ES-I3 (cell line): ENCODE results near the gene GABRP.
A peak's percentile ranks its signal among the peaks of the same experiment; 100 is the strongest.
"Not testable (repeated sequence)": the region's sequence is repeated elsewhere in the genome, so short reads cannot be mapped to it uniquely, and the experiment has no call there.

Source experiments
- H3K36me3 ChIP-seq: 2 replicates; pipeline ENCODE4 v1.6.1; 2013; ENCODE audit warnings: mild to moderate bottlenecking, low read length, control low read depth, moderate library complexity; ENCODE audit not compliant: insufficient read depth
- H3K4me1 ChIP-seq: 2 replicates; pipeline ENCODE4 v1.6.1; 2013; ENCODE audit warnings: mild to moderate bottlenecking, control low read depth, low read length; ENCODE audit not compliant: insufficient read depth
- H3K9ac ChIP-seq: 2 replicates; pipeline ENCODE4 v1.6.1; 2013; ENCODE audit warnings: low read depth, mild to moderate bottlenecking, low read length, moderate library complexity
- H3K9me3 ChIP-seq: 2 replicates; pipeline ENCODE4 v1.6.1; 2013; ENCODE audit warnings: mild to moderate bottlenecking, low read length, moderate library complexity; ENCODE audit not compliant: control insufficient read depth, insufficient read depth

GABRP gene

GRCh38 chr5:170761708-170762066, 21.8 kb upstream of the GABRP start:
- Histone ChIP-seq H3K9ac (peak overlapping the region; percentile 41; the same call in 1 of the 2 replicates), H3K4me1 (peaks cover 32% of the 10 kb centered on the region), H3K9me3 (peaks cover 3% of the 10 kb centered on the region; the same call in 1 of the 2 replicates), H3K36me3 (0 out of 2 replicates have a peak, but pooled peaks cover 4% of the 10 kb centered on the region)

DNA sequence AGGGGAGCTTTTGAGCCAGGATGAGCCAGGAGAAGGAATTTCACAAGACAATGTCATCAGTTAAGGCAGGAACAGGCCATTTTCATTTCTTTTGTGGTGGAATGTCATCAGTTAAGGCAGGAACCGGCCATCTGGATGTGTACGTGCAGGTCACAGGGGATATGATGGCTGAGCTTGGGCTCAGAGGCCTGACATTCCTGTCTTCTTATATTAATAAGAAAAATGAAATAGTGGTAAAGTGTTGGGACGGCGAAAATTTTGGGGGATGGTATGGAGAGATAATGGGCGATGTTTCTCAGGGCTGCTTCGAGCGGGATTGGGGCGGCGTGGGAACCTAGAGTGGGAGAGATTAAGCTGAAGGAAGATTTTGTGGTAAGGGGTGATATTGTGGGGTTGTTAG, 21.2 kb upstream of the GABRP start:
- H3K9ac ChIP-seq, H3K9me3 ChIP-seq, H3K36me3 ChIP-seq: not testable (repeated sequence)
- H3K4me1 ChIP-seq = peaks cover 28% of the 10 kb centered on the region

DNA sequence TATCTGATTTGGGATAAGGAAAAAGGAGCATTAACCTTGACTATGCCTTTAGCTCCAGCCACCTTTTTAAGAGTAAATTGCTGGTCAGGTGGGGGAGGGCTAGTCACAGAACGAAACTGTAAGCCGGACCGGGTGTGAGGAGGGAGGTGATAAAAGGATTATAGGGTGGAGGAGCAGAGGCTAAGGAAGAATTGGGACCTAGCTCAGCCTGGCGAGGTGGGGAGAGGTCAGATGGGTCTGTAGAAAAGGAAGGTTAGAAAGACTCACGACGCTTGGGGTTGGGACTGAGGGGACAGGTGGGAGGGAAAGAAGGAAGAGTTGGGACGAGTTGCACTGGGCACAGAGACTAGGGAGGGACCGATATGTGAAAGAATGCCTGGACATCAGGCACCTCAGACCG, 17.7 kb upstream of the GABRP start:
- H3K4me1 ChIP-seq = peaks cover 28% of the 10 kb centered on the region
- H3K36me3 ChIP-seq, H3K9me3 ChIP-seq: not testable (repeated sequence)
- peak overlapping the region; percentile 48 for H3K9ac ChIP-seq

DNA sequence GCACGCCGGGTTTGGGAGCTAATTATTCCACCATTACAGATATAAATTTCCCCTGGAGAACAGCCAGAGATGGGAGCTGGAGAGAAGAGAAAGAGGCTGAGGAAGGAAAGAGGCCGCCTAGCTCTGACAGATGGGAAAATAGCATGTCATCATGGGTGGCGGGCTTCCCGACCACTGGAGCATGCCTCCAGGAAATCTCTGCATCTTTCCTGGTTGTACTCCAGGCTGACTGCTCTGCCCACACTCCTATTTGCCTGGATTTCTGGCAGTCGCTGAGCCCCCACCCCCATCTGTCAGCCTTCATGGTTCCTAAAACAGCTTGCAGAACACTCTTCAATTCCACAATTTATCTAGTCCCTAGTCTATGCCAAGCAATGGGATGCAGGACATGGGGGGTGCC, 14.3 kb upstream of the GABRP start:
- H3K36me3 ChIP-seq = 0 out of 2 replicates have a peak, but pooled peaks cover 4% of the 10 kb centered on the region
- peaks cover 3% of the 10 kb centered on the region; the same call in 1 of the 2 replicates for H3K9me3 ChIP-seq
- H3K4me1 ChIP-seq = peaks cover 25% of the 10 kb centered on the region
- H3K9ac ChIP-seq = no peak overlapping the region

DNA sequence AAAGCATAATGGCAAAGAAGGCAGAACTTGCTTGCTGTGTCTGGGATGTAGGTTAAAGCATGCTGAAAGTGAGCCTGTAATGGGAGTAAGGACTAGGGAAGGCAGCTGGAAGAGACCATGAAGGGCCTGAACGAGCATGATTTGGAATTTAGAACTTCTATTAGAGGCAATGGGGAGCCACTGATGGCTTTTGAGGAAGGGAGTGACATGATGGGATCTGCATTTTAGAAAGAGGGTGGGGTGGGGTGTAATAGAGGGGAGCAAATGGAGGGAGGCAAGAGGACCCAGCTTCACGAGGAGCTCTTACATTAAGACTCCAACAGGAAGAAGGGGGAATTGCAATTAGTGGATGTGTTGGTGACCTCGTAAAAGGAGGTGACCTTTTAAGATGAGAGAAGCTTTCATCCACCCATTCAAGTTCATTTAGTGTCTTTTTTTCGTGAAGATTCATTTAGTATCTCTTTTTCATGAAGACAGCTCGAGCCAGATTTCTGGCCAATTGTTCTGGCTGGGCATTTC, 13.6 kb upstream of the GABRP start:
- H3K36me3 ChIP-seq = 0 out of 2 replicates have a peak, but pooled peaks cover 4% of the 10 kb centered on the region
- H3K4me1 ChIP-seq = peaks cover 25% of the 10 kb centered on the region
- H3K9me3 ChIP-seq = peaks cover 3% of the 10 kb centered on the region; the same call in 1 of the 2 replicates
- no peak overlapping the region for H3K9ac ChIP-seq

DNA sequence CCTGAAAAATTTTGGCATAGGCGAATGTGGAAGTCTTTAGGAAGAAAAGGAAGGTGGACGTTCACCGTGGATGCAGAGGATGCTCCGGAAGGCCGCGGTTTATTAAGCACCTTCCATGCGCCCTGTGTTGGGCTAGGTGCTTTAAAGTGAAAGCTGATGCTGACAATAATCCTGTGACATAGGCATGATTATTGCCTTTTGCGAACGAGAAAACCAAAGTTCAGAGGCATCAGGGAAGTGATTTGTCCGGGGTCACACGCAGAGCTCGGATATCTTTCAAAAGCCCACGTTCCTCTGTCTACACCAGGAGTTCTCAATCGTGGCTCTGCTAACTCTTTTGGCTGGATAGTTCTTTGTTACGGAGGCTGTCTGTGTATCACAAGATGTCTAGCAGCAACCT, 12.0 kb upstream of the GABRP start:
- H3K4me1 ChIP-seq = peaks cover 25% of the 10 kb centered on the region

GRCh38 chr5:170773024-170773985, 10.2 kb upstream of the GABRP start:
- H3K36me3 ChIP-seq = no peaks in the 10 kb centered on the region
- H3K9ac ChIP-seq = no peak overlapping the region
- peaks cover 19% of the 10 kb centered on the region for H3K4me1 ChIP-seq
- H3K9me3 ChIP-seq = no peaks in the 10 kb centered on the region

More for the DNA sequence above, 12.0 kb upstream of the GABRP start:
- H3K9me3 ChIP-seq = no peaks in the 10 kb centered on the region
- no peak overlapping the region for H3K9ac ChIP-seq
- no peaks in the 10 kb centered on the region for H3K36me3 ChIP-seq

DNA sequence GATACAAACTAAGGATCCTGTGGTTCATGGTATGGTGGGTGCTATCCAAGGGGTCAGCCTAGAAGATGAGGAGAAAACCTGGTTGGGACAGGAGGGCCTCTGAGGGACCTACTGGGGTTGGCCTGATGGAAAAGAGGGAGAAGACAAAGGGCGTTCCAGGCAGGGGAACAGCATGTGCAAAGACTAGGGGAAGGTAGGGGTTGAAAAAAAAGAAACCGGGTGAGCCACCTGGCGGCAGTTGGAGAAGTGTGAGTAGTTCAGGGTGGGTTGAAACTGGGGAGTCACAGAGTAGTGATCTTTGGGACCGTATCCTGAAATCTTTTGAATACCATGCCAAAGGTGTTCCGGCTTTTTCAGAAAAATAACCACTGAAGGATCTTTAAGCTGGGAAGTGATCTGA, 8.7 kb upstream of the GABRP start:
- peaks cover 7% of the 10 kb centered on the region; the same call in 1 of the 2 replicates for H3K4me1 ChIP-seq
- no peak overlapping the region for H3K9ac ChIP-seq
- H3K9me3 ChIP-seq = no peaks in the 10 kb centered on the region
- H3K36me3 ChIP-seq = no peaks in the 10 kb centered on the region

DNA sequence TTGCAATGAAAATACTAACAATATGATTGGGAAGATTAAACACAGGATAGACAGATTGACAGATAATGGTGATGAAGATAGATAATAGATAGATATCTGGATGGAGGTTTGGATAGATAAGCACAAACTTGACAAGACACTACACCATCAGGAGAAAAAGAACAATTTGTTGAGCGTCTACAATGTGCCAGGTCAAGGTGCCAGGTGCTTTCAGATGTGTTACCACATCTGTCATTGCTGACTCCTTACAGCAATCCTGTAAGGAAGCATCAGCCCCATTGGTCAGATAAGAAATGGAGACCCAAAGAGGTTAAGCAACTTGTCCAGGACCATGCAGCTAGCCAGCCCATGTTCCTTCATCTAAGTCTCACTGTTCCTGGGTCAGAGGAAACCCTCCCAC, 1.6 kb upstream of the GABRP start:
- H3K36me3 ChIP-seq = no peaks in the 10 kb centered on the region
- H3K9me3 ChIP-seq = no peaks in the 10 kb centered on the region
- peaks cover 4% of the 10 kb centered on the region; the same call in 1 of the 2 replicates for H3K4me1 ChIP-seq
- H3K9ac ChIP-seq = no peak overlapping the region

- H3K4me1 ChIP-seq = peaks cover 4% of the 10 kb centered on the region; the same call in 1 of the 2 replicates
These were observed 1.1 kb upstream of the GABRP start for GRCh38 chr5:170782438-170782837.

DNA sequence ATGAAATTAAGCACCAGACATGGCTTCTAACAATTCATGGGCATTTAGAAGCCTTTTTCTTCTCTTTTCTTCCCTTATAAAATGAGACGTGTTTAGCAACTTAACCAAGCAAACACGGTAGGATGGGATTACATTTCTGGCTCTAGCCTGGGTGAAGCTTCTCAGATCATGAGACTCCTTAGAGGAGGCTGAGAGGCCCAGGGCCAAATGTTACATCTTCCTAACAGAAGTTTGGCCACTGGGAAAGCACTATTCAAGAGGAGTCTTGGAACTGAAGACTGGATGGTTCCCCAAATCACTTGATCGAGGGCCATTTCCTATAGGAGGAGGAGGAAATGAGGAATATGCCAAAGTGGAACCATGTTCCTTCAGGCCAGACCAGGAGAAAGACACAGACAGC, 1.9 kb downstream of the GABRP start:
- H3K9ac ChIP-seq = no peak overlapping the region
- peaks cover 4% of the 10 kb centered on the region; the same call in 1 of the 2 replicates for H3K4me1 ChIP-seq
- no peaks in the 10 kb centered on the region for H3K9me3 ChIP-seq
- no peaks in the 10 kb centered on the region for H3K36me3 ChIP-seq

More at GRCh38 chr5:170782438-170782837, 1.1 kb upstream of the GABRP start:
- H3K9ac ChIP-seq = no peak overlapping the region
- no peaks in the 10 kb centered on the region for H3K36me3 ChIP-seq
- no peaks in the 10 kb centered on the region for H3K9me3 ChIP-seq

- Histone ChIP-seq H3K4me1 (peaks cover 9% of the 10 kb centered on the region), H3K36me3 (no peaks in the 10 kb centered on the region), H3K9me3 (no peaks in the 10 kb centered on the region), H3K9ac (no peak overlapping the region)
These were observed 3.7 kb downstream of the GABRP start for GRCh38 chr5:170787216-170787615.

- Histone ChIP-seq H3K36me3 (no peaks in the 10 kb centered on the region), H3K4me1 (peaks cover 5% of the 10 kb centered on the region), H3K9ac (no peak overlapping the region), H3K9me3 (no peaks in the 10 kb centered on the region)
These were observed 5.2 kb downstream of the GABRP start for GRCh38 chr5:170788626-170789304.

- peaks cover 5% of the 10 kb centered on the region; the same call in 1 of the 2 replicates for H3K4me1 ChIP-seq
- no peaks in the 10 kb centered on the region for H3K9me3 ChIP-seq
- no peak overlapping the region for H3K9ac ChIP-seq
- H3K36me3 ChIP-seq = no peaks in the 10 kb centered on the region
These were observed 7.9 kb downstream of the GABRP start for GRCh38 chr5:170791325-170791954.
